Activated naive CD4-positive, alpha-beta T cell treated with anti-CD3 and anti-CD28 coated beads, Interleukin-2, amount 50 U/mL, for 24 hours (primary cell): Measurements from ENCODE around the gene GPR62.

ENCODE experiments used
- H3K27ac Mint-ChIP-seq: one replicate; pipeline ENCODE4 v1.8.0; 2021; ENCODE audit warnings: mild to moderate bottlenecking, mixed read lengths
- H3K27me3 Mint-ChIP-seq: one replicate; pipeline ENCODE4 v1.8.0; 2021; ENCODE audit warnings: mixed read lengths
- H3K36me3 Mint-ChIP-seq: one replicate; pipeline ENCODE4 v1.8.0; 2021; ENCODE audit warnings: mixed read lengths
- H3K4me1 Mint-ChIP-seq: one replicate; pipeline ENCODE4 v1.8.0; 2021; ENCODE audit warnings: mixed read lengths
- H3K4me3 Mint-ChIP-seq: one replicate; pipeline ENCODE4 v1.8.0; 2021; ENCODE audit warnings: mild to moderate bottlenecking, mixed read lengths
- H3K9me3 Mint-ChIP-seq: one replicate; pipeline ENCODE4 v1.8.0; 2021; ENCODE audit warnings: mixed read lengths

GPR62 gene

GRCh38 chr3:51960386-51960785 lies 5.2 kb downstream of the GPR62 start:
- peaks cover 2% of the 10 kb centered on the region for H3K36me3 Mint-ChIP-seq
- H3K4me3 Mint-ChIP-seq: no peak overlapping the region
- H3K4me1 Mint-ChIP-seq: peaks cover 5% of the 10 kb centered on the region
- H3K27ac Mint-ChIP-seq: no peak overlapping the region
- peaks cover 1% of the 10 kb centered on the region for H3K27me3 Mint-ChIP-seq
- no peaks in the 10 kb centered on the region for H3K9me3 Mint-ChIP-seq

GRCh38 chr3:51961011-51961410 lies 5.8 kb downstream of the GPR62 start:
- Mint-ChIP-seq H3K27me3 (peaks cover 1% of the 10 kb centered on the region), H3K4me3 (no peak overlapping the region), H3K36me3 (peaks cover 2% of the 10 kb centered on the region), H3K27ac (no peak overlapping the region), H3K4me1 (peaks cover 7% of the 10 kb centered on the region), H3K9me3 (no peaks in the 10 kb centered on the region)

DNA sequence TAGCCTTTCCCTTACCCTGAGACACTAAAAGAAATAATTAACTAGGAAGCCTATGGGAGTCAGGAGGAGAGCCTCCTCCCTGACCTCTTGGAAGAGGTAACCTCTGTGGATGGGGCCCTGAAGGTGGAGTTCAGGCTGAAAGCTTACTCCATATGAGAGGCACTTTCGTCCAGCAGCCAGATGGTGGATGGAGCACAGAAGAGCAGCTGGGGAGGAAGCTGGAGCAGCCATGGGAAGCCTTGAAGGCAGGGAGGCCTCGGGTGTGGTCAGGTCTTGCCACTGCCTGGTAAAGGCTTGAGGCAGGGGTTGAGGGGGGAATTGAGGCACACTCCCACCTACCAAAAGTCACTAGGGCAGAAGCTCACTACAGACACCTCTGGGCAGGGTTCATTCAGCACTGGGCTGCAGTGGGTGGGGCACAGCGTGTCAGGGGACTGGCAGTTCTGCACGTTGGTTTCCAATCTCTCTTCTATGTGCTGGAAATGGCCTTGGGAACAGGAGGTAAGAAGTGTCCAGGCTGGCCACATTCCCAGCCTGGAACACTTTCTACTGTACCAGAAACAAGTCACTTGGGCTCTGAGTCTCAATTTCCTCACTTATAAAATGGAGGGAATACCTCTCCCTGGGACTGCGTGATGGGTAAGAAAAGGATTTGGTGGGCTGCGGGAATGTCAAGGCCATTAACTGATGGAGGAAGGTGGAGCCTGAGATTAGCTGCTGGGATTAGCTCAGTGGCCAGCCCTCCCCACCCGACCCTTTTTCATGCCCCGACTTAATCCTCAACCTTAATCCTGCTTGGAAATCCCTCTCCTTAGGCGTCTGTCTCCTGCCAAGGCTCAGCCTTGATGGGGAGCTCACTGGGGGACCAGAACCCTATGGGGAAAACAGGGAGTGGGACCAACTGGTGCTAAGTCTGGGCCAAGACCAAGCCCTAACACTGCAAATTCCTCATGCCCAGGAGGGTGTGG lies 6.7 kb downstream of the GPR62 start:
- Mint-ChIP-seq H3K27me3 (peaks cover 1% of the 10 kb centered on the region), H3K4me3 (no peak overlapping the region), H3K9me3 (no peaks in the 10 kb centered on the region), H3K4me1 (peaks cover 13% of the 10 kb centered on the region), H3K36me3 (peaks cover 2% of the 10 kb centered on the region), H3K27ac (no peak overlapping the region)

DNA sequence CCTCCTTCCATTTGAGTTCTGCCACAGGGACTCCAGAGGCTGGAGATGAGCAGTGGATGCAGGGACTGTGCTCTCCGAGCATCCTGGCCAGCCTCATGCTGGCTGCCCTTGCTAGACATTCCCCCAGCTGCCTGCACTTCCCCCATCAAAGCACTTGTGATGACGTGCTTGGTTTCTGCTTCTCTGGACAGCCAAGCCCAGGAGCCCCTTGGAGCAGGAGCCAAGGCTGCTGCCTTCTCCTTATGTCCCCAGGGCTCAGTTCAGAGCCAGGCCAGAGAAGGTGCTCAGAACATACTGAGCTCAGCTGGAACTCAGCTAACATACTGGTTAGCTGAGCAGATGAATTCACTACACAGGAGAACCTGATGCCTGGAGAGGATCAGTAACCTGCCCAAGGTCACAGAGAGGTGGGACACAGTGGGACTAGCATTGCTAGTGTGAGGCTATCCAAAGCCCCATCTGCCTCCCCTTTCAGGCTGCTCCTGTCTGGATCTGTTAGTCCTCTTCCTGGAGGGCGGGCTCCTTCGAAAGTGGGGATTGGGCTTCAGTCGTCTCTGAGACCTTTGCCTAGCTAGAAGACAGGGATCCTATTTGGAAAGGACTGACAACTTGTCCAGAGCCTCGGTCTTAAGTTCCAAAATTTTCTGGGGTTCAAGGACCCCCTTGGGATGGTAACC lies 7.8 kb downstream of the GPR62 start:
- Mint-ChIP-seq H3K27ac (no peak overlapping the region), H3K4me3 (no peak overlapping the region), H3K9me3 (no peaks in the 10 kb centered on the region), H3K36me3 (peaks cover 2% of the 10 kb centered on the region), H3K4me1 (peaks cover 13% of the 10 kb centered on the region), H3K27me3 (peaks cover 1% of the 10 kb centered on the region)

DNA sequence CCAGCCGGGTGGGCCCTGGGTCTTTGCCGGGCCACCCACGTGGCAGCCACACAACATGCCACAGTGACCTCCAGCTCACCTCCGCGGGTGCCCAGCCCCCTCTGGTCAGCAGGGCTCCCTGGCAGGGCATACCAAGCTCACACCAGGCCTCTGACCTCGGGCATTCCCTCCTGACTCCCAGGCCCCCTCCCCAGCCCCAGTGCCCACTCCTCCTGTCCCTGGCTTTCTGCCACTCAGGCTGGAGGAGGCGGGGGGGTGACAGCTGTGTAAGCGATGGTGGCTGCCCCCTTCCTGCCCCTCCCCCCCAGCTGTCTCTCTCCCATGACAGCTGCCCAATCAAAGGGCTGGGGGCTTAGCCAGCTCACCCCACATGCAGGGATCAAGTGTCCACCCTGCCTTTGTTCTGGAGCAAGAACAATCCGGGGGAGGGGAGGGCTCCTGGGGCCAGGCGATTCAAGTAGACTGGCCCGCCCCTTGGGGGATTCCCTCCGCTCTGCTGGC lies 8.8 kb downstream of the GPR62 start:
- Mint-ChIP-seq H3K36me3 (no peaks in the 10 kb centered on the region), H3K9me3 (no peaks in the 10 kb centered on the region), H3K4me3 (no peak overlapping the region), H3K27me3 (no peaks in the 10 kb centered on the region), H3K27ac (no peak overlapping the region), H3K4me1 (peaks cover 17% of the 10 kb centered on the region)

DNA sequence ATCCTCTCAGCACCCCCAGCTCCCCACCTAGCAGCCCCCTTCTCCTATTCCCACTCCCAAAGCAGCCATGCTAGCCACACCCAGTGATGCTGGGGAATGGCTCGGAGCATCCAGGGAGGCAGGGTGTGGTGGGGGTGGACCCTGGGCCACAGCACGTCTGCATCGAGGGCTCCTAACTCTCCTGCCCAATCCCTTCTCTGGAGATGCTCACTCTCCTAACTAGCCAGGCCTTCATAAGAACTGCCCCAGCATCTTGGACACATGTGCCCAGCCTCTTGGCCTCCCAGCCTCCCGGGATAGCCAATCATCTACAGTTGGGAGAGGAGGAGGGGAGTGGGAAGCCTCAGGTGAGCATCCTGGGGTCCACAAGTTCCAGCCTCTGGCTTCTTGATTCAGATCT lies 9.3 kb downstream of the GPR62 start:
- H3K4me3 Mint-ChIP-seq: no peak overlapping the region
- H3K9me3 Mint-ChIP-seq: no peaks in the 10 kb centered on the region
- H3K27me3 Mint-ChIP-seq: no peaks in the 10 kb centered on the region
- no peak overlapping the region for H3K27ac Mint-ChIP-seq
- peaks cover 20% of the 10 kb centered on the region for H3K4me1 Mint-ChIP-seq
- H3K36me3 Mint-ChIP-seq: no peaks in the 10 kb centered on the region

DNA sequence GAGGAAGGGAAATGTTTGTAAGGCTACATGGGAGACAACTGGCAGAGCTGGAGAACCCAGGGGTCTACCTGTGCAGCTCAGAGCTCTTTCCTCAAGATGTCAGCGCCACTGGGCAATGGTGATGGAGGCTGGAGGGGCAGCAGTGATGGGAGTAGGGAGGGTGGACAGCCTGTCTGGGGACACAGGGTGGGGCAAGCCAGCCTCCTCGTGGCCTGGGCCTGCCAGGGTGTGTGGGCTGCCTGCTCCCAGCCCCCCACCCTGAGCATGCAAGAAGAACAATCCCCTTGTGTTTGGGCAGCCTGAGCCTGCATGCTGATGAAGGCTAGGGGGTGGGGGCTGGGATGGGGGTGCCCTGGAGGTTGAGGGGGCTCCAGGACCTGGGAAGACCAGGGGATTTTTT lies 10.8 kb downstream of the GPR62 start:
- Mint-ChIP-seq H3K27me3 (no peaks in the 10 kb centered on the region), H3K4me1 (peaks cover 23% of the 10 kb centered on the region), H3K4me3 (peak overlapping the region; percentile 66), H3K27ac (no peak overlapping the region), H3K9me3 (no peaks in the 10 kb centered on the region), H3K36me3 (no peaks in the 10 kb centered on the region)

GRCh38 chr3:51966486-51966885 lies 11.3 kb downstream of the GPR62 start:
- H3K27me3 Mint-ChIP-seq: no peaks in the 10 kb centered on the region
- H3K4me3 Mint-ChIP-seq: peak overlapping the region; percentile 85
- H3K36me3 Mint-ChIP-seq: no peaks in the 10 kb centered on the region
- H3K4me1 Mint-ChIP-seq: peaks cover 27% of the 10 kb centered on the region
- no peaks in the 10 kb centered on the region for H3K9me3 Mint-ChIP-seq
- H3K27ac Mint-ChIP-seq: peak overlapping the region; percentile 65

GRCh38 chr3:51966922-51967383 lies 11.8 kb downstream of the GPR62 start:
- Mint-ChIP-seq H3K4me1 (peaks cover 27% of the 10 kb centered on the region), H3K9me3 (no peaks in the 10 kb centered on the region), H3K27ac (peak overlapping the region; percentile 65), H3K36me3 (no peaks in the 10 kb centered on the region), H3K27me3 (no peaks in the 10 kb centered on the region), H3K4me3 (peak overlapping the region; percentile 85)

- peak within 1 kb of the TSS; percentile 65 for H3K27ac Mint-ChIP-seq
- H3K9me3 Mint-ChIP-seq: no peaks in the 10 kb centered on the region
- no peaks in the 10 kb centered on the region for H3K36me3 Mint-ChIP-seq
- H3K27me3 Mint-ChIP-seq: no peaks in the 10 kb centered on the region
- peaks cover 27% of the 10 kb centered on the region for H3K4me1 Mint-ChIP-seq
- peak within 1 kb of the TSS; percentile 85 for H3K4me3 Mint-ChIP-seq
Observed at GRCh38 chr3:51967384-51968169, 12.4 kb downstream of the GPR62 start, which contains the start of gene PCBP4. Gene PCBP4 (minus strand): TSS chr3:51967454. CDS start chr3:51961240, 6,214 bp downstream.

GRCh38 chr3:51968170-51968775 lies 13.1 kb downstream of the GPR62 start:
- H3K9me3 Mint-ChIP-seq: no peaks in the 10 kb centered on the region

GRCh38 chr3:51968883-51969678 lies 13.9 kb downstream of the GPR62 start:
- Mint-ChIP-seq H3K9me3 (no peaks in the 10 kb centered on the region), H3K27me3 (no peaks in the 10 kb centered on the region), H3K4me1 (peaks cover 30% of the 10 kb centered on the region), H3K36me3 (no peaks in the 10 kb centered on the region), H3K27ac (no peak overlapping the region), H3K4me3 (peak overlapping the region; percentile 65)

More at GRCh38 chr3:51968170-51968775, 13.1 kb downstream of the GPR62 start:
- Mint-ChIP-seq H3K27ac (no peak overlapping the region), H3K4me1 (peaks cover 27% of the 10 kb centered on the region), H3K36me3 (no peaks in the 10 kb centered on the region), H3K27me3 (no peaks in the 10 kb centered on the region), H3K4me3 (peak overlapping the region; percentile 83)

GRCh38 chr3:51969841-51970240 lies 14.7 kb downstream of the GPR62 start:
- no peaks in the 10 kb centered on the region for H3K27me3 Mint-ChIP-seq
- H3K4me3 Mint-ChIP-seq: no peak overlapping the region
- H3K27ac Mint-ChIP-seq: no peak overlapping the region
- H3K4me1 Mint-ChIP-seq: peaks cover 36% of the 10 kb centered on the region
- no peaks in the 10 kb centered on the region for H3K36me3 Mint-ChIP-seq
- H3K9me3 Mint-ChIP-seq: no peaks in the 10 kb centered on the region

- no peak overlapping the region for H3K4me3 Mint-ChIP-seq
- no peaks in the 10 kb centered on the region for H3K36me3 Mint-ChIP-seq
- H3K27me3 Mint-ChIP-seq: no peaks in the 10 kb centered on the region
- H3K27ac Mint-ChIP-seq: peak overlapping the region; percentile 14
- no peaks in the 10 kb centered on the region for H3K9me3 Mint-ChIP-seq
- H3K4me1 Mint-ChIP-seq: peaks cover 36% of the 10 kb centered on the region
Observed at GRCh38 chr3:51970606-51971300, 15.6 kb downstream of the GPR62 start.
